Measurements from ENCODE around the gene FOXE3. TPM values are rescaled to one million over a fixed set of nuclear protein-coding genes. Genes with fewer than 3 reads are reported as not detected.

The FOXE3 gene
- total RNA-seq, 4 donors from 2014 or later, result not detected

GRCh38 chr1:47439819-47440598, 23.9 kb downstream of the FOXE3 start:
- no peak for TF ChIP-seq CTCF (IDR thresholded peaks at IDR 0.05; ENCODE audit: low read depth)

DNA sequence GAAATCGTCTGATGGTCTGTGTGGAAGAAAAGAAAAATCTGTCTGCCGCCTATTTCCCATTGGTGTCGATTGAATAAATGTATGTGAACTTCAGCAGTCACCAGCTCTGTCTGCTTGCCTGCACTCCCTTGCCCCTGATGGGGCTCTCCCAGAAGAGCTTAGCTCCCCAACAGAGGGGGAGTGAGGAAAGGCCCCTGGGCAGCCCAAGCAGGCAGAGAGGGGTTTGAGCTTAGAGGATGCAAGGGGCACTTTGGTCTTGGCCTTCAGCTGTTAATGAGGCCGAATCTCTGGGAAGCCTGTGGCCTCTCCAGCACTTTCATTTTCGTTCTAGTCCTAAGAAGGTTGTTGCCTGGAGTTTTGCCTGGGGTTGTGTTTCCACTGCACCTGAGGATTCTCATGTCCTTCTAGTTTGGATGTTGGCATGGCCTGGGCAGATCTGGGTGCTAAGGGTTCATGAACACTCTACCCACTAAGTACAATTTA, 24.6 kb downstream of the FOXE3 start:
- TF ChIP-seq CTCF (IDR thresholded peaks at IDR 0.05; ENCODE audit: low read depth), result no peak

DNA sequence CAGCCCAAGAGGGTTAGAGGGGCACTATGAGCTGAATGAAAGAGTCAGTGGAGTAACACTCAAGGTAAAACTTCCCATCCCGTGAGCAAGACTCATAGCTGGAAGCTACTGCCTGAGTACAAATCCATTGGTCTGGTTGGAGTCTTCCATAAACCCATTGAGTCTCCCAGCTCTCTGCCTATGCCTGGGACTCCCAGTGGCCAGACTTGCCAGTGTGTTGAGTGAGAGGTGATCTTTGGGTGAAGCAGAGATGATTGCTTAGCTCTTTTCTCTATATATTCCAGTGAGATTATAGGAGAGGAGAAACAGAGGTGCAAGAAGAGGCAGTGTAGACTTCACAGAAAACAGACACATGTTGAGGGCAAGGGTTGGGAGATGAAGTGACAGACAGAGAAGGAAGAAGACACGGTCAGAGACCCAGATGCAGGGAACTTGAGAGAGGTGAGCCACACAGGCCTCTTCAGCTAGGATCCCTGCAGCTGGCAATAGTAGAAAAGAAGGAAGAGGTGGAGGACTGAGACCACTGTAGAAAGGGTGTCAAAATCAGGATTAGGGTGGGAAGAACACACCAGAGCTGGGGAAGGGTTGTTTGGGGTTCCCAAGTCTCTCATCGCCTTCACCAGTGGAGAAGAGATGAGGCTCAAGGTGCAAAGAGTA, 25.5 kb downstream of the FOXE3 start:
- TF ChIP-seq CTCF (IDR thresholded peaks at IDR 0.05; ENCODE audit: low read depth), result no peak

DNA sequence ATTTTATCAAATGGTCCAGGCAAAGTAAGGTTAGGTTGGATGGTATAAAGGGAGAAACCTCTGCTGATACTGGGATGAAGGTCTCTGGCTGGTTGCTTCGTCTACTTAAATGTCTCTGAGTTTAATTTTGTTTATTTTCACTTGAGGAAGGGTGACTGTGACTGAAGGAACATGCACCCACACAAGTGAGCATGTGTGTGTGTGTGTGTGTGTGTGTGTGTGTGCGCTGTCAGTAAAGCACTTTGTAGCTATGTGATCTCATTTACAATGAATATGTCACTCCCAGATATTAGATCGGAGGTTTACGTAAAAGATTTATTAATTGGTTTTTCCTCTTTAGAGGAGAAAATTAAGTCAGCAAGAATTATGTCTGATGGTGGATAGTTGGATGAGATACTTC, 26.1 kb downstream of the FOXE3 start:
- no peak for TF ChIP-seq CTCF (IDR thresholded peaks at IDR 0.05; ENCODE audit: low read depth)

DNA sequence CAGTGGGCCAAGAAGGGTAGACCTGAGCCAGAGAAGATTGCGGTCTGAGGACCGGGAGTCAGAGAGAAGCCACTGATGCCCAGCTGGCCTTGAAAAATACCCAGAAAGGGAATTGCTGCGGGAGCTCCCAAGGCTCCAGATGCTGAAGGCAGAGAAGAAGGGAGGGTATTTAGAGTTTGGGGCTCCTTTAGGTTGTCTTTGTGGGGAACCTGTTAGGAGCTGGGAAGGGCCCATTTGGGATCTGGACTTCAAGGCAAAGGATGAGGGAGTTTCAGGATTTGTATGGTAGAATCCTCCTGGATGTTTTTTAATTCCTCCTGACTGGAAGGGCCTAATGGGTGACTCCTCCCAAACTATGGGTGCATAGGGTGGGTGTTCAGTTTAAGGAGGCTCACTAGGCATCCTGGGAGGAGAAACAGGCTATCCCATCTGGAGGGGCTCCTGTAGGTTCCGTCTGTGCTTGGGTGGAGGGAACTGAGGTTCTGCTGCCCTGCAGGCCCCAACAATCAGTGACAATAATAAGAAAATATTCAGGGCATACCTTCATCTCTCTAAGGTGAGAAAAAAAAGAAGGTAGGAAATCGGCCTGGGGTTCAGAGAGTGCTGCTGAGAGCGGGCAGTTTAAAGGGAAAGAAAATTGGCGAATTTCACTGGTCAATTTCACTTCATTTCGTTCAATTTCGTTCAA, 26.9 kb downstream of the FOXE3 start:
- TF ChIP-seq CTCF (IDR thresholded peaks at IDR 0.05; ENCODE audit: low read depth), result no peak

- TF ChIP-seq CTCF (IDR thresholded peaks at IDR 0.05; ENCODE audit: low read depth), result no peak
Measured at GRCh38 chr1:47443530-47444296, 27.6 kb downstream of the FOXE3 start.
